NCI-H2227 (cell line): ENCODE measurements around the gene ERCC6.

Source experiments
- DNase-seq: peaks from one replicate; lab custom pipeline; 2025; ENCODE audit not compliant: unreplicated experiment; lab: John Stamatoyannopoulos, UW

The ERCC6 gene

GRCh38 chr10:49512121-49512809 is 26.7 kb downstream of the ERCC6 start:
- peak; percentile 5 for DNase-seq

GRCh38 chr10:49509771-49510303 is 29.1 kb downstream of the ERCC6 start:
- no peak for DNase-seq

- DNase-seq: no peak
These were observed 30.3 kb downstream of the ERCC6 start for GRCh38 chr10:49508654-49509053.

- DNase-seq: no peak
These were observed 30.7 kb downstream of the ERCC6 start for GRCh38 chr10:49508249-49508648.

- no peak for DNase-seq
These were observed 33.3 kb downstream of the ERCC6 start for GRCh38 chr10:49505589-49505988.

- no peak for DNase-seq
These were observed 33.8 kb downstream of the ERCC6 start for GRCh38 chr10:49505076-49505475.

GRCh38 chr10:49504528-49504927 is 34.4 kb downstream of the ERCC6 start:
- no peak for DNase-seq

GRCh38 chr10:49502358-49502757 is 36.6 kb downstream of the ERCC6 start:
- no peak for DNase-seq

GRCh38 chr10:49500412-49500811 is 38.5 kb downstream of the ERCC6 start:
- DNase-seq: no peak

GRCh38 chr10:49499305-49499851 is 39.5 kb downstream of the ERCC6 start:
- no peak for DNase-seq

GRCh38 chr10:49498425-49498824 is 40.5 kb downstream of the ERCC6 start:
- DNase-seq: no peak

- no peak for DNase-seq
These were observed 41.6 kb downstream of the ERCC6 start for GRCh38 chr10:49497358-49497757.

GRCh38 chr10:49488056-49488717 is 50.7 kb downstream of the ERCC6 start:
- peak; percentile 66 for DNase-seq

GRCh38 chr10:49486738-49487137 is 52.2 kb downstream of the ERCC6 start:
- DNase-seq: no peak

- DNase-seq: no peak
These were observed 52.9 kb downstream of the ERCC6 start for GRCh38 chr10:49486009-49486408.

GRCh38 chr10:49484486-49485235 is 54.3 kb downstream of the ERCC6 start:
- no peak for DNase-seq

- no peak for DNase-seq
These were observed 60.1 kb downstream of the ERCC6 start for GRCh38 chr10:49478819-49479218.

GRCh38 chr10:49474901-49475300 is 64.0 kb downstream of the ERCC6 start:
- no peak for DNase-seq

GRCh38 chr10:49471532-49471931 is 67.4 kb downstream of the ERCC6 start:
- no peak for DNase-seq

- DNase-seq: no peak
These were observed 73.2 kb downstream of the ERCC6 start for GRCh38 chr10:49465736-49466135.
